ENCODE data around the gene DNASE1L1.

DNASE1L1 gene

GRCh38 chrX:154378799-154379568 is 30.1 kb downstream of the DNASE1L1 start, which contains the start of gene EMD:
Gene EMD, plus strand, starts transcription at chrX:154379295. Its CDS starts 190 bp downstream, at chrX:154379485.
- no peak for TF ChIP-seq ZNF274 (IDR thresholded peaks at IDR 0.05; ENCODE audit: low read depth, low read length)
- no peak for TF ChIP-seq YY1 (IDR thresholded peaks at IDR 0.05; ENCODE audit: insufficient read depth, insufficient read length)
- no peak for TF ChIP-seq SUZ12 (IDR thresholded peaks at IDR 0.05; ENCODE audit: extremely low read depth, insufficient read depth, insufficient read length)
- H3K4me3 ChIP-seq (ENCODE audit: insufficient read length, low read depth) = peak within 1 kb of the TSS; percentile 64
- DNase-seq (ENCODE audit: low read depth, low spot score) = peak; percentile 86
- peak within 1 kb of the TSS; percentile 77 for H3K9ac ChIP-seq (ENCODE audit: insufficient read length, low read depth)
- H3K36me3 ChIP-seq (ENCODE audit: insufficient read depth, insufficient read length, low read length) = peaks cover 14% of the 10 kb centered on the region
- no peaks in the 10 kb centered on the region for H3K9me3 ChIP-seq (ENCODE audit: insufficient read depth, low read length)
- peaks cover 2% of the 10 kb centered on the region for H3K4me1 ChIP-seq (ENCODE audit: insufficient read depth, insufficient read length)
- no peaks in the 10 kb centered on the region for H3K27me3 ChIP-seq (ENCODE audit: insufficient read depth, insufficient read length)

GRCh38 chrX:154378059-154378798 is 30.8 kb downstream of the DNASE1L1 start:
- Histone ChIP-seq H3K36me3 (ENCODE audit: insufficient read depth, insufficient read length, low read length) (peaks cover 14% of the 10 kb centered on the region), H3K4me1 (ENCODE audit: insufficient read depth, insufficient read length) (peaks cover 2% of the 10 kb centered on the region), H3K4me3 (ENCODE audit: insufficient read length, low read depth) (peak overlapping the region; percentile 47), H3K9me3 (ENCODE audit: insufficient read depth, low read length) (no peaks in the 10 kb centered on the region), H3K27me3 (ENCODE audit: insufficient read depth, insufficient read length) (no peaks in the 10 kb centered on the region), H3K9ac (ENCODE audit: insufficient read length, low read depth) (peak overlapping the region; percentile 77)
- DNase-seq (ENCODE audit: low read depth, low spot score) = no peak
- TF ChIP-seq YY1 (IDR thresholded peaks at IDR 0.05; ENCODE audit: insufficient read depth, insufficient read length) (no peak), ZNF274 (IDR thresholded peaks at IDR 0.05; ENCODE audit: low read depth, low read length) (no peak), SUZ12 (IDR thresholded peaks at IDR 0.05; ENCODE audit: extremely low read depth, insufficient read depth, insufficient read length) (no peak)

- DNase-seq (ENCODE audit: low read depth, low spot score) = no peak
- Histone ChIP-seq H3K4me3 (ENCODE audit: insufficient read length, low read depth) (no peak overlapping the region), H3K9ac (ENCODE audit: insufficient read length, low read depth) (no peak overlapping the region), H3K27me3 (ENCODE audit: insufficient read depth, insufficient read length) (no peaks in the 10 kb centered on the region), H3K36me3 (ENCODE audit: insufficient read depth, insufficient read length, low read length) (peaks cover 14% of the 10 kb centered on the region), H3K4me1 (ENCODE audit: insufficient read depth, insufficient read length) (no peaks in the 10 kb centered on the region), H3K9me3 (ENCODE audit: insufficient read depth, low read length) (no peaks in the 10 kb centered on the region)
- TF ChIP-seq SUZ12 (IDR thresholded peaks at IDR 0.05; ENCODE audit: extremely low read depth, insufficient read depth, insufficient read length) = no peak
- TF ChIP-seq ZNF274 (IDR thresholded peaks at IDR 0.05; ENCODE audit: low read depth, low read length) = no peak
- no peak for TF ChIP-seq YY1 (IDR thresholded peaks at IDR 0.05; ENCODE audit: insufficient read depth, insufficient read length)
Measured at GRCh38 chrX:154376774-154377173, 32.3 kb downstream of the DNASE1L1 start.

GRCh38 chrX:154375156-154375504 is 33.9 kb downstream of the DNASE1L1 start:
- Histone ChIP-seq H3K4me3 (ENCODE audit: insufficient read length, low read depth) (no peak overlapping the region), H3K9ac (ENCODE audit: insufficient read length, low read depth) (no peak overlapping the region), H3K27me3 (ENCODE audit: insufficient read depth, insufficient read length) (no peaks in the 10 kb centered on the region), H3K36me3 (ENCODE audit: insufficient read depth, insufficient read length, low read length) (peaks cover 8% of the 10 kb centered on the region), H3K9me3 (ENCODE audit: insufficient read depth, low read length) (no peaks in the 10 kb centered on the region), H3K4me1 (ENCODE audit: insufficient read depth, insufficient read length) (no peaks in the 10 kb centered on the region)
- DNase-seq (ENCODE audit: low read depth, low spot score) = no peak
- TF ChIP-seq SUZ12 (IDR thresholded peaks at IDR 0.05; ENCODE audit: extremely low read depth, insufficient read depth, insufficient read length) = no peak
- TF ChIP-seq YY1 (IDR thresholded peaks at IDR 0.05; ENCODE audit: insufficient read depth, insufficient read length) = no peak
- TF ChIP-seq ZNF274 (IDR thresholded peaks at IDR 0.05; ENCODE audit: low read depth, low read length) = no peak

- DNase-seq (ENCODE audit: low read depth, low spot score) = no peak
Measured at GRCh38 chrX:154374313-154375155, 34.5 kb downstream of the DNASE1L1 start, which contains the start of gene FLNA. Gene FLNA, minus strand, starts transcription at chrX:154374634. Its CDS starts 3,389 bp downstream, at chrX:154371245.

GRCh38 chrX:154373340-154374306 is 35.4 kb downstream of the DNASE1L1 start:
- H3K36me3 ChIP-seq (ENCODE audit: insufficient read depth, insufficient read length, low read length) = peaks cover 13% of the 10 kb centered on the region
- H3K9me3 ChIP-seq (ENCODE audit: insufficient read depth, low read length) = no peaks in the 10 kb centered on the region
- no peaks in the 10 kb centered on the region for H3K27me3 ChIP-seq (ENCODE audit: insufficient read depth, insufficient read length)
- peak overlapping the region; percentile 34 for H3K4me3 ChIP-seq (ENCODE audit: insufficient read length, low read depth)
- DNase-seq (ENCODE audit: low read depth, low spot score) = no peak
- TF ChIP-seq ZNF274 (IDR thresholded peaks at IDR 0.05; ENCODE audit: low read depth, low read length) = no peak
- TF ChIP-seq SUZ12 (IDR thresholded peaks at IDR 0.05; ENCODE audit: extremely low read depth, insufficient read depth, insufficient read length) = no peak
- no peak for TF ChIP-seq YY1 (IDR thresholded peaks at IDR 0.05; ENCODE audit: insufficient read depth, insufficient read length)
- H3K9ac ChIP-seq (ENCODE audit: insufficient read length, low read depth) = peak overlapping the region; percentile 42
- no peaks in the 10 kb centered on the region for H3K4me1 ChIP-seq (ENCODE audit: insufficient read depth, insufficient read length)

More at GRCh38 chrX:154374313-154375155, 34.5 kb downstream of the DNASE1L1 start, which contains the start of gene FLNA:
- Histone ChIP-seq H3K4me1 (ENCODE audit: insufficient read depth, insufficient read length) (no peaks in the 10 kb centered on the region), H3K4me3 (ENCODE audit: insufficient read length, low read depth) (peak within 1 kb of the TSS; percentile 34), H3K27me3 (ENCODE audit: insufficient read depth, insufficient read length) (no peaks in the 10 kb centered on the region), H3K9me3 (ENCODE audit: insufficient read depth, low read length) (no peaks in the 10 kb centered on the region), H3K36me3 (ENCODE audit: insufficient read depth, insufficient read length, low read length) (peaks cover 9% of the 10 kb centered on the region), H3K9ac (ENCODE audit: insufficient read length, low read depth) (peak within 1 kb of the TSS; percentile 42)
- no peak for TF ChIP-seq ZNF274 (IDR thresholded peaks at IDR 0.05; ENCODE audit: low read depth, low read length)
- TF ChIP-seq YY1 (IDR thresholded peaks at IDR 0.05; ENCODE audit: insufficient read depth, insufficient read length) = no peak
